ENCODE results near the gene LRRC75A.
A peak's percentile ranks its signal among the peaks of the same experiment; 100 is the strongest.

Gene LRRC75A

GRCh38 chr17:16495561-16495960 lies 3.6 kb upstream of the LRRC75A start:
- no peak overlapping the region for H3K4me3 ChIP-seq (replicated peaks; ENCODE audit: low read depth, low read length)
- no peak for TF ChIP-seq CTCF (IDR thresholded peaks at IDR 0.05; ENCODE audit: low read length, missing control alignments)
- DNase-seq (ENCODE audit: low read depth), result no peak

- TF ChIP-seq CTCF (IDR thresholded peaks at IDR 0.05; ENCODE audit: low read length, missing control alignments), result no peak
- no peak overlapping the region for H3K4me3 ChIP-seq (replicated peaks; ENCODE audit: low read depth, low read length)
- no peak for DNase-seq (ENCODE audit: low read depth)
Measured at GRCh38 chr17:16494059-16494458, 2.1 kb upstream of the LRRC75A start.

GRCh38 chr17:16493531-16494046 lies 1.6 kb upstream of the LRRC75A start:
- H3K4me3 ChIP-seq (replicated peaks; ENCODE audit: low read depth, low read length), result no peak overlapping the region
- DNase-seq (ENCODE audit: low read depth), result no peak
- no peak for TF ChIP-seq CTCF (IDR thresholded peaks at IDR 0.05; ENCODE audit: low read length, missing control alignments)

GRCh38 chr17:16492613-16493530 lies 879 bp upstream of the LRRC75A start:
- no peak for TF ChIP-seq CTCF (IDR thresholded peaks at IDR 0.05; ENCODE audit: low read length, missing control alignments)
- peak overlapping the region; percentile 28 for H3K4me3 ChIP-seq (replicated peaks; ENCODE audit: low read depth, low read length)
- DNase-seq (ENCODE audit: low read depth), result no peak

- H3K4me3 ChIP-seq (replicated peaks; ENCODE audit: low read depth, low read length), result no peak overlapping the region
- DNase-seq (ENCODE audit: low read depth), result no peak
- TF ChIP-seq CTCF (IDR thresholded peaks at IDR 0.05; ENCODE audit: low read length, missing control alignments), result no peak
Measured at GRCh38 chr17:16491131-16491702, 776 bp downstream of the LRRC75A start.

- no peak overlapping the region for H3K4me3 ChIP-seq (replicated peaks; ENCODE audit: low read depth, low read length)
- no peak for TF ChIP-seq CTCF (IDR thresholded peaks at IDR 0.05; ENCODE audit: low read length, missing control alignments)
- no peak for DNase-seq (ENCODE audit: low read depth)
Measured at GRCh38 chr17:16489431-16489830, 2.6 kb downstream of the LRRC75A start.
